A673 (cell line): ENCODE data around the gene CARMIL3.

Experiments
- CTCF ChIP-seq: fragments of 300-800, 200-600 bp; sonication (generic); conservative IDR thresholded peaks from 2 replicates; pipeline ENCODE4 v1.5.1; 2017; ENCODE audit warnings: low read depth, mild to moderate bottlenecking, antibody characterized with exemption, low read length, moderate library complexity, mixed read lengths
- EZH2 ChIP-seq: fragments of 200-600 bp; sonication (generic); IDR thresholded peaks from 2 replicates; pipeline ENCODE4 v1.6.1; 2017; ENCODE audit warnings: borderline replicate concordance, low read depth, mild to moderate bottlenecking, mixed read lengths, antibody characterized with exemption, low read length; ENCODE audit not compliant: poor library complexity, severe bottlenecking

GRCh38 chr14:24089890-24090289 is 38.1 kb downstream of the CARMIL3 start:
- TF ChIP-seq EZH2 (no peak), CTCF (no peak)
